ENCODE measurements around the gene SLTM.
"Not testable (repeated sequence)": the region's sequence is repeated elsewhere in the genome, so short reads cannot be mapped to it uniquely, and the experiment has no call there.

The SLTM gene

GRCh38 chr15:58875343-58875742 is 58.1 kb downstream of the SLTM start:
- no peak for DNase-seq

GRCh38 chr15:58873267-58873666 is 60.2 kb downstream of the SLTM start:
- no peak for DNase-seq

DNA sequence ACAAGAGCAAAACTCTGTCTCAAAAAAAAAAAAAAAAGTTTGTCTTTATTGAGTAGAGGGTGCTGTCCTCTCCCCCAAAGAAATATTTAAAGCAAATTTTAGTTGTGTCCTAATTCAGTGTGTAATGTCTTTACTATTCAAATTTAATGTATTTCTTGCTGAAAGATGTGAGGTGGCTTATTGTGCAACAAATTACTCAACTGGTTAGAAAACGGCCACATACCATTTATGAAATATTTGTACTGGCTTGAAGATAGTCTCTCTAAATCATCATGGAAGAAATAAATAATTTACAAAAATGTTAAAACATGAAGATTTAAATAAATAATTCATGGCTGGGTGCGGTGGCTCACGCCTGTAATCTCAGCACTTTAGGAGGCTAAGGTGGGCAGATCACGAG is 63.0 kb downstream of the SLTM start:
- DNase-seq, result no peak

GRCh38 chr15:58867926-58868325 is 65.6 kb downstream of the SLTM start:
- DNase-seq, result no peak

GRCh38 chr15:58865425-58865880 is 68.0 kb downstream of the SLTM start:
- no peak for DNase-seq

DNA sequence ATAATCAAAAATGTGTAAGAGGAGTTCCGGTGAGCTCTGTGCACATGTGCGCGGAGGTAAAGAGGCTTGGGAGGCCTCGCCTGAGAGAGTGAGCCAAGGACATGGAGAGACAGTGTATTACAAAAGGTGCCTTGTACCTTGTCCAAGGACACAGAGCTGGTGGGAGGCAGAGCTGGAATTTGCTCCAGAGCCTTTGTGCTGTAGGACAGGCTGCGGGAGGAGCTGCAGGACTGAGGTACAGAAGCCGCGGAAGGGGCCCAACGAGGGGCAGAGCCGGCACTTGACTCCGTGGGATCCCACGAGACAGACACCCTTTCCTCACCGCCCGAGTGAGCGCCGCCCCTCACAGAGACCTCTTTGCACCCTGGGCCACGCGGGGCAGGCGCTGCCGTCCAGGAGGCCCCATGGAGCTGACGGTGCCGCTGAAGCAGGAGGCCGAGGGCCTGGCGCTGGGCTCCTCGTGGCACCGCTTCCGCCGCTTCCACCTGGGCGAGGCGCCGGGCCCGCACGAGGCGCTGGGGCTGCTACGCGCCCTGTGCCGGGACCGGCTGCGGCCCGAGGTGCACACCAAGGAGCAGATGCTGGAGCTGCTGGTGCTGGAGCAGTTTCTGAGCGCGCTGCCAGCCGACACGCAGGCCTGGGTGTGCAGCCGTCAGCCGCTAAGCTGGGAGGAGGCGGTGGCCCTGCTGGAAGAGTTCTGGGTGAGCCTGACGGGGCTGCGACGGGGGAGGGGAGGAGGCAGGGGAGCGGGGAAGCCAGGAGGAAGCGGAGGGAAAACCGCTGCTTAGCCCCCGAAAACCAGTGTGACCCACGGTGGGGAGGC is 68.7 kb downstream of the SLTM start:
- DNase-seq, result no peak

DNA sequence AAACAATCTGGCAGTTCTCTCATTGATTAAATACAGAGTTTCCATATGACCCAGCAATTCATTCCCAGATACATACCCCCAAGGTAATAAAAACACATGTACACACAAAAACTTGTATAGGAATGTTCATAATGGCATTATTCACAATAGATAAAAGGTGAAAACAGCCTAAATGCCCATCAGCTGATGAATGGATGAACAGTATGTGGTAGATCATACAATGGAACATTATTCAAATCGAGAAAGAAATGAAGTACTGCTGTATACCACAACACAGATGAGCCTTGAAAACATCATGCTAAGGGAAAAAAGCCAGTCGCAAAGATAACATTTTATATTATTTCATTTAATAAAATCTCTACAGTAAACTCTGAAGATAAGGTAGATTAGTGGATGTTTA is 71.2 kb downstream of the SLTM start:
- no peak for DNase-seq

DNA sequence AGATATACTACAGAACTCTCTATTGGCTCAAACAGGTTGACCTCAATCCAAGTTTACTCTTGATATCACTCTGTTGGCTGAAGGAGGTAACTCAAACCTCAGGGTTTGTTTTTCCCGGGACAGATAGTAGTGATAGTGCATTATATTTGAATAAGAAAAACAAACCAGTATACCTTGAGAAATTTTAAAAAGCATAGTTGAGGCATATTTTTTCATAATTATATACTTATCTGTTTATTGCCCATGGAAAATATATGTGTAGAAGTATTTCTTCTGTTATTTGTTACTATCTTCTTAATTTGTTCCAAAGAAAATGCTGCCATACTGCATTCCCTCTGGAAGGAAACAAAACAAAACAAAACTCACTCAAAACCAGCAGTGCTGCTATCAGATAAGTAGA is 76.9 kb downstream of the SLTM start:
- not testable (repeated sequence) for DNase-seq

DNA sequence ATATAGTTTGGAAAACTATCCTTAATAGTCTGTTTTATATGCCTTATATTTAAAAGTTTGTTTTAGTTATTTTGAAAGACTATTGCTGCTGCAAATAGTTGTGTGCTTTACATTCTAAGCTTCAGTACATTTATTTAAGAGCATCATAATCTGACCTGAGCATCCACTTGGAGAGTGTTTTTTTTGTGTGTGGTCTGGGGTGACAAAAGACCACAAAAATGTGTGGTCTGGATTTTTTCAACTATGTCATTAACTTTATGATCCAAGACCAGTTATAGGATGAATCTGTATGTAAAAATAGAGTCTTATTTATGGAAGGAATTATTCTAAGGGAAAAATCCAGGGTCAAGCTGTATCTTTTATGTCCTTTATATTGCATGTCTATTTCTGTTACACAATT is 77.4 kb downstream of the SLTM start:
- no peak for DNase-seq

DNA sequence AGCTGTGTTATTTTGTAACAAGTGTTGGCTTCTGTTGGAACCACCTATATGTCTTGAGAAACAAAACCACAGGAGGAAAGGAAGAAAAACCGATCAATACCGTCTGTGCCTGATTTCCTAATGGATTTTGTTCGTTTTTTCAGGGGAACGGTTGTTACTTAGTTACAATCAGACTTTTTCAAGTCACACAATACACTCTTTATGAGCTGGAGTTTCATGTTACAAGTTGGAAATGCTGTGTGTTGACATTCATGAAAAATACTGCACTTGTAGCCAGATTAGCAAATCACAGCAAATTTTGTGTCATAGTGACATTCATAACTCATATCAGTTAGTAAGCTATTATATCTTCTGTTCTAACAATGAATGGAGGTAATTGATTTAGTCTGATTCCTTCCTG is 78.9 kb downstream of the SLTM start:
- DNase-seq, result no peak

DNA sequence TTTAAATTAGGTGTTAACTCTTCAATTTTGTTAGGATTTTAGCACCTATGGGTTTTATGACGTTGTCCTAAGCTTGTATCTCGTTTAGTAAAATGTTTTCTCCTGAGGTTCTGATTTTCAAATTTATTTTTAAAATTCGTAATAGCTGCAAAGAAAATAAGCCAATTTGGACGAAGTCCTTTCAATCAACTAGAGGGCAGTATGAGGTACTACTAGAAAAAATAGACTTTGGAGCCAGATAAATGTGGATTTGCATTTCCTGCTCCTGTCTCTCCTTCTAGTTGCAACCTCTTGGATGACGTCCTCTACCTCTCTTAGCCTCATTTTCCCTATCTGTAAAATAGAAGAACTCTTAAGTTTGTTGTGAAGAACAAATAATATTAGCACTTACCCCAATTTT is 81.1 kb downstream of the SLTM start:
- DNase-seq, result no peak

- not testable (repeated sequence) for DNase-seq
Observed at GRCh38 chr15:58851205-58851604, 82.3 kb downstream of the SLTM start.

DNA sequence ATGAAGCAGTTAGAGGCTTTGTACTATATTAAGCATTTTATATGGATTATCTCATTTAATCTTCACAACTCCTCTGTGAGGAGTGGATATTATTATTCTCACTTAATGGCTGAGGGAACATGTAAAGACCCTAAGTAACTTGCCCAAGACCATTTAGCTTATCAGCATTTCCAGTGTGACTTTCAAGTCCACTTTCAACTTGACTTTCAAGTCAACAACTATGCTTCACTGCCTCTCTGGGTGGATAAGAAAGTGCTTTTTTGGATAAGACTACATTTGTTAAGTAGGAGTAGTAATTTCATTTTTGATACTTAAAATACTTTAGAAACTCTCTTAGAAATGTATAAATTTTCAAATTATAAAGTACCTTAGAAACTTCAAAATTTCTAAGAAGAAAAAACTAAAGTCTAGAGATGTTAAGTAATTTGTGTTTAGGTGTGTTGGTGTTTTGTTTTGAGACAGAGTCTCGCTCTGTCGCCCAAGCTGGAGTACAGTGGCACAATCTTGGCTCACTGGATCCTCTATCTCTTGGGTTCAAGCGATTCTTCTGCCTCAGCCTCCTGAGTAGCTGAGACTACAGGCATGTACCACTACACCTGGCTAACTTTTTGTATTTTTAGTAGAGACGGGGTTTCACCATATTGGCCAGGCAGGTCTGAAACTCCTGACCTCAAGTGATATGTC is 90.6 kb downstream of the SLTM start:
- DNase-seq, result no peak

GRCh38 chr15:58840048-58840447 is 93.4 kb downstream of the SLTM start:
- no peak for DNase-seq

DNA sequence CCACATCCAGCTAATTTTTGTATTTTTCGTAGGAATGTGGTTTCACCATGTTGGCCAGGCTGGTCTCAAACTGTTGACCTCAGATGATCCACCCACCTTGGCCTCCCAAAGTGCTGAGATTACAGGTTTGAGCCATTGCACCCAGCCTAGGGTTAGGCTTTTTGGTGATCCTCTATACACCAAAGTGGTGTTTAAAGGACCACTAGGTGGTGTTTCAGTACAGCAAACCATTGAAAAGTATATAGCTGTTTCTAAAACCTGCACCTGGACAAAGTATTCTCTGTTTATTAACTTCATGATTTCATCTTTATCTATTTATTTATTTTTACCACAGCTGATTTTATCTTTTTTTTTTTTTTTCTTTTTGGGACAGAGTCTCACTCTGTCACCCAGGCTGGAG is 94.0 kb downstream of the SLTM start:
- DNase-seq, result no peak

GRCh38 chr15:58833681-58834426 is 99.6 kb downstream of the SLTM start:
- not testable (repeated sequence) for DNase-seq

DNA sequence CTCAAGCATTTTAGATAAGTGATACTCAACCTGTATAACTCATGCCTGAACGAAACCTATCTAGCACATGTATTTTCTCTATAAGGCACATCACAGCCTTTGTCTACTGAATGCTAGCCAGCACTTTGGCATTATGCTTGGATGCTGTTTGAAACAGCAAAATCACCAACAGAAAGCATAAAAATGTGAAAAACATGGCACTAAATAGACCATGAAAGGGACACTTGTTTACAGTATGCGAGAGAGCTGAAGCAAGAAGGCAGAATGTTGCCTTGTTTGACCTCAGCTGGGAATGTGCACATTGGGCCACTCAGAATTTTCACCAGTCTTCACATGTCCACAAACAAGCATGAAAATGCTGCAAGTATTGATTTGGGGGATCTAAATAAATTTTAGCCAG is 102.9 kb downstream of the SLTM start:
- DNase-seq, result no peak

Data from NCI-H1105 (cell line).